ENCODE measurements around the gene EDNRA.

Gene EDNRA

DNA sequence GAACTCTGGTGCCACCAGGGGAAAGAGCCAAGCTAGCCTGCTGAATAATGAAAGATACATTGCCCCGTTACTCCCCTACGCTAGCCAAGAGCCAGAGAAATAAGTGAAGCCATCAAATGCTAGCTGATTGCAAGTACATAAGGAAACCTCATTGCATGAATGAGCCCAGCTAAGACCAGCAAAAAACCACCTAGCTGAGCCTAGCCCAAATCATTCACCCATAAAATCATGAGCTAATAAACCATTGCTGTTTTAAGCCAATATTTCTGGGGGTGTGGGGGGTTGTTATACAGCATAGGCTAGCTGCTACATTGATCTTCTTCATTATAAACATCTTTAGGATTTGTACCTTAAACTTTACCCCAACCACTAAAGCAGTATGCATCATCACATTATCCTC is 15.4 kb upstream of the EDNRA start:
- TF ChIP-seq, protein P1, sequence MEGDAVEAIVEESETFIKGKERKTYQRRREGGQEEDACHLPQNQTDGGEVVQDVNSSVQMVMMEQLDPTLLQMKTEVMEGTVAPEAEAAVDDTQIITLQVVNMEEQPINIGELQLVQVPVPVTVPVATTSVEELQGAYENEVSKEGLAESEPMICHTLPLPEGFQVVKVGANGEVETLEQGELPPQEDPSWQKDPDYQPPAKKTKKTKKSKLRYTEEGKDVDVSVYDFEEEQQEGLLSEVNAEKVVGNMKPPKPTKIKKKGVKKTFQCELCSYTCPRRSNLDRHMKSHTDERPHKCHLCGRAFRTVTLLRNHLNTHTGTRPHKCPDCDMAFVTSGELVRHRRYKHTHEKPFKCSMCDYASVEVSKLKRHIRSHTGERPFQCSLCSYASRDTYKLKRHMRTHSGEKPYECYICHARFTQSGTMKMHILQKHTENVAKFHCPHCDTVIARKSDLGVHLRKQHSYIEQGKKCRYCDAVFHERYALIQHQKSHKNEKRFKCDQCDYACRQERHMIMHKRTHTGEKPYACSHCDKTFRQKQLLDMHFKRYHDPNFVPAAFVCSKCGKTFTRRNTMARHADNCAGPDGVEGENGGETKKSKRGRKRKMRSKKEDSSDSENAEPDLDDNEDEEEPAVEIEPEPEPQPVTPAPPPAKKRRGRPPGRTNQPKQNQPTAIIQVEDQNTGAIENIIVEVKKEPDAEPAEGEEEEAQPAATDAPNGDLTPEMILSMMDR (IDR thresholded peaks at IDR 0.05; ENCODE audit: extremely low read depth, missing control alignments) = no peak
- no peak for DNase-seq (ENCODE audit: low spot score)

DNA sequence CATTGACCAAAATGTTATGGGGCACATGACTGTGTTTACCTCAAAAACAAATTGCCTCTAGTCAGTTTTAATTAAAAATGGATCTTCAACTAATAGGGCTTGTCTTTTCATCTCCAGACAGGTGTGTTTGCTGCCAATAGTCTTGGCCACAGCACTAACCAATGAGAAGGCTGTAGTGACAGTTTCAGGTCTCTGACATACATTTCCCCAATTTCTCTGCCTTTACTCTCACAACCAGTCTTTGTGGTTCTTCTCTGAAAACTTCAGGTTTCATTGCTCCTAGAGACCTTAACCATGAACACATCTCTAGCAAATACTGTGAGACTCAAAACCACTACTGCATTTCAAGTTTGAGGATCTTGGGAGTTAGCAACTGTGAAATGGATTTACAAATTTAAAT is 3.5 kb upstream of the EDNRA start:
- DNase-seq (ENCODE audit: low spot score) = peak; percentile 46
- TF ChIP-seq, protein P1 (IDR thresholded peaks at IDR 0.05; ENCODE audit: extremely low read depth, missing control alignments) = no peak

- DNase-seq (ENCODE audit: low spot score) = peak; percentile 13
- TF ChIP-seq, protein P1 (IDR thresholded peaks at IDR 0.05; ENCODE audit: extremely low read depth, missing control alignments) = no peak
Observed at GRCh38 chr4:147479376-147479775, 1.5 kb upstream of the EDNRA start.

DNA sequence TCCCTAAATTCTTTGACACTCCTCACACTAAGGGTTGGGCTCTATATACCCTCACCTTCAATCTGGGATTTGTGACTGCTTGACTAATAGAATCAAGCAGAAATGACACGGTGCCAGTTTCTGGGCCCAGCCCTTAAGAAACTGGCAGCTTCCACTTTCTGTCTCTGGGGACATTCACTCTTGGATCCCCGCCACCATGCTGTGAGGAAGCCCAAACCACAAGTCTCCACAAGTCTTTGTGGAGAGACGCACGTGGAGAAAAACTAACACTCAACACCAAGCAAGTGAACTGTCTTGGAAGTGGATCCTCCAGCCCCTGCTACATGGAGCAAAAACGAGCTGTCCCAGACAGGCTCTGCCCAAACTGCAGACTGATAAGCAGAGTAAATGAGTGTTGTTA is 1.1 kb upstream of the EDNRA start:
- TF ChIP-seq, protein P1 (IDR thresholded peaks at IDR 0.05; ENCODE audit: extremely low read depth, missing control alignments) = no peak
- DNase-seq (ENCODE audit: low spot score) = no peak

DNA sequence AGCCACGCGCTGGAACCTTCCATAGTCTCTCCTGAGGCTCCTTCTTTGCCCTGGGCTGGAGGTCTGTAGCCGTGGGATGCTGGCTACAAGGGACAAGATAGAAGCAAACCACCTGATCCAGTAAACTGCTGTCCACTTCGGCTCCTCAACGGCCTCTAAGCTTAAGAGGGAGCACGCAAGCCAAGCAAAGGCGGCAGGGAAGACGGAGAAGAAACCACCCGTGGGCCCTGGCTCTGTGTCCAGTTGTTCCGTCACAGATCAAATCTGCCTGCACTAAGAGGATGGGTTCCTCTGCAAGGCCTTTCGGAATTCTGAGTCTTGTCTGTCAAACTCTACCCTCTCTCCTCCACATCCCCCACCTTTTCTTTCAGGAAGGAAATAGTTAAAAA is 401 bp upstream of the EDNRA start:
- TF ChIP-seq, protein P1 (IDR thresholded peaks at IDR 0.05; ENCODE audit: extremely low read depth, missing control alignments) = no peak
- no peak for DNase-seq (ENCODE audit: low spot score)

DNA sequence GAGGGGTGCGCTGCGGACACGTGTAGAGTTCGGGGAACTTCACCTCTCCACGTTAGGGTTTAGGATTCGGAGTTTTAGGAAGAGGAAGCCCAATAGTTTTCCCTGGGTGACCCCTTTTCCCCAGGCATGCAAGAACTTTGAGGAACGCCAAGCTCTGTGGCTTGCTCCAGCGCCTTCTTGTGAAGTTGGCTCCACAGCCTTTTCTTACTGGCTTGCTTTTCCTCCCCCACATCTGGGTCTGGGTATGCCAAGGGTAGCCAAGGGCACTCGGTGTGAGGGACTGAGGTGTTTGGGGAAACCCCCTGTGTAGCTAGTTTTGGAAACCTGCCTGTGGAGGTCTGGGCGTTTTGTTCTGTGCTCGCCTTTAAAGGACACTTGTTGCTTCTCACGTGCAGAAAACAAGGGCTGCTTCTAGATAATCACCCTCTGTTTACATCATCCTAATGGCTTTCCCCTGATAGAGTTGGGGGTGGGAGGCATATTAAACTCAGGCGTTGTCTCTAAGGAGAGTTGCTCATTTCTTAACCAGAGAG is 746 bp downstream of the EDNRA start:
- TF ChIP-seq, protein P1 (IDR thresholded peaks at IDR 0.05; ENCODE audit: extremely low read depth, missing control alignments) = no peak
- DNase-seq (ENCODE audit: low spot score) = peak; percentile 34

- DNase-seq (ENCODE audit: low spot score) = no peak
- TF ChIP-seq, protein P1 (IDR thresholded peaks at IDR 0.05; ENCODE audit: extremely low read depth, missing control alignments) = no peak
Observed at GRCh38 chr4:147482281-147482680, 1.4 kb downstream of the EDNRA start.

Measured in GM20000 (cell line).